ENCODE measurements around the gene NCF4. TPM values are rescaled to one million over a fixed set of nuclear protein-coding genes. Genes with fewer than 3 reads are reported as not detected.

NCF4 gene
- total RNA-seq, 1 experiment from 2014 or later: not detected

- no peak overlapping the region for H2BK15ac ChIP-seq (ENCODE audit: low read depth, low read length)
- H3T11ph ChIP-seq (ENCODE audit: low read length): no peak overlapping the region
- H4K5ac ChIP-seq (ENCODE audit: insufficient read length, low read depth, low read length): no peak overlapping the region
- H2AK5ac ChIP-seq (ENCODE audit: insufficient read length, low read length): no peak overlapping the region
- peaks cover 8 to 12% of the 10 kb centered on the region in 2 experiments; a peak in 3 of 5 replicates for H3K9me3 Mint-ChIP-seq
- no CpG with 5 or more reads among the region's 9 CpGs for WGBS (ENCODE audit: extremely low coverage, insufficient read length, low lambda C conversion rate)
- no peaks in the 10 kb centered on the region for H3K79me1 ChIP-seq (ENCODE audit: insufficient read depth, low read depth, low read length, poor library complexity, severe bottlenecking)
- H3K4me2 ChIP-seq (ENCODE audit: insufficient read depth, insufficient read length, low read length): no peak overlapping the region
- H3K79me2 ChIP-seq (ENCODE audit: insufficient read depth, low read length): no peaks in the 10 kb centered on the region
- no peak overlapping the region for H3K56ac ChIP-seq (ENCODE audit: insufficient read length, low read depth, low read length)
- no peaks in the 10 kb centered on the region for H3K4me1 ChIP-seq (ENCODE audit: insufficient read depth, low read length)
- no peaks in the 10 kb centered on the region for H3K36me3 Mint-ChIP-seq (ENCODE audit: insufficient read depth in 1 of 3, low read depth in 3 of 3)
- peaks cover 5% of the 10 kb centered on the region in 2 experiments; a peak in 2 of 4 replicates for H3K4me1 Mint-ChIP-seq
- no peak for TF ChIP-seq CTCF (conservative IDR thresholded peaks at IDR 0.05)
- no peak overlapping the region for H3K9ac ChIP-seq (ENCODE audit: extremely low read depth, insufficient read length, low read length)
- H3K27me3 Mint-ChIP-seq (ENCODE audit: low read depth): peaks cover 54% of the 10 kb centered on the region
- no peak overlapping the region for H2BK12ac ChIP-seq (ENCODE audit: insufficient read length, low read depth, low read length)
- H3K27me3 ChIP-seq (ENCODE audit: insufficient read depth, low read length): no peaks in the 10 kb centered on the region
- H3K23ac ChIP-seq (ENCODE audit: insufficient read length, low read depth, low read length): no peak overlapping the region
- no peak overlapping the region for H2BK120ac ChIP-seq (ENCODE audit: low read depth, low read length, poor library complexity, severe bottlenecking)
- H3K9me3 ChIP-seq (ENCODE audit: control insufficient read depth, low read depth, low read length): no peaks in the 10 kb centered on the region
- no peak overlapping the region for H3K18ac ChIP-seq (ENCODE audit: insufficient read length, low read depth, low read length)
- no peak overlapping the region for H4K91ac ChIP-seq (ENCODE audit: insufficient read length, low read depth, low read length)
- H3K14ac ChIP-seq (ENCODE audit: insufficient read depth, low read length): no peak overlapping the region
- H4K8ac ChIP-seq (replicated peaks; ENCODE audit: insufficient read length, low read depth, low read length): no peak overlapping the region
- no peak overlapping the region for H3K4me3 Mint-ChIP-seq
- H3K4ac ChIP-seq (ENCODE audit: low read depth, low read length): no peak overlapping the region
- H4K20me1 ChIP-seq (ENCODE audit: control insufficient read depth, insufficient read depth, insufficient read length): no peaks in the 10 kb centered on the region
- H2AFZ ChIP-seq (ENCODE audit: low read length): no peak overlapping the region
- no peak for DNase-seq
- H2BK5ac ChIP-seq (ENCODE audit: insufficient read length, low read length): no peak overlapping the region
- H3K27ac Mint-ChIP-seq: no peak overlapping the region
- H3K27ac ChIP-seq (ENCODE audit: insufficient read length, low read depth, low read length): no peak overlapping the region
- H3K23me2 ChIP-seq (ENCODE audit: insufficient read length, low read depth, low read length, poor library complexity, severe bottlenecking): no peaks in the 10 kb centered on the region
- no peak overlapping the region for H2BK20ac ChIP-seq (ENCODE audit: low read depth, low read length, poor library complexity, severe bottlenecking)
These were observed 13.9 kb downstream of the NCF4 start for GRCh38 chr22:36874736-36875135.
